Endothelial cell (in vitro differentiated cells): ENCODE measurements around the gene PLCZ1. TPM values are rescaled to one million over a fixed set of nuclear protein-coding genes. Genes with fewer than 3 reads are reported as not detected.

ENCODE experiments used
- DNase-seq: peaks from one replicate; pipeline ENCODE4 v3.0.0; 2021; ENCODE audit warnings: low spot score
- H3K27ac Mint-ChIP-seq: one replicate; pipeline ENCODE4 v1.8.0; 2021; ENCODE audit warnings: mixed read lengths, inconsistent platforms; ENCODE audit not compliant: unreplicated experiment
- H3K27me3 Mint-ChIP-seq: one replicate; pipeline ENCODE4 v1.8.0; 2021; ENCODE audit warnings: mild to moderate bottlenecking, moderate library complexity, mixed read lengths, inconsistent platforms; ENCODE audit not compliant: unreplicated experiment
- H3K36me3 Mint-ChIP-seq: one replicate; pipeline ENCODE4 v1.8.0; 2021; ENCODE audit warnings: mild to moderate bottlenecking, low read depth, mixed read lengths, inconsistent platforms; ENCODE audit not compliant: unreplicated experiment
- H3K4me1 Mint-ChIP-seq: one replicate; pipeline ENCODE4 v1.8.0; 2021; ENCODE audit warnings: mild to moderate bottlenecking, mixed read lengths, inconsistent platforms; ENCODE audit not compliant: unreplicated experiment
- H3K4me3 Mint-ChIP-seq: one replicate; pipeline ENCODE4 v1.8.0; 2021; ENCODE audit warnings: mild to moderate bottlenecking, mixed read lengths, inconsistent platforms; ENCODE audit not compliant: unreplicated experiment
- H3K9me3 Mint-ChIP-seq: one replicate; pipeline ENCODE4 v1.8.0; 2021; ENCODE audit warnings: mixed read lengths, inconsistent platforms; ENCODE audit not compliant: unreplicated experiment
- total RNA-seq: library from RNA; stranded (reverse); fragmentation: NEBNext Ultra II Directional; extraction: Animal tissue kit (Norgen Biotek cat#: 25700); gene quantifications from one replicate; pipeline ENCODE4 v1.2.1, GENCODE V29; 2021; ENCODE audit not compliant: unreplicated experiment
- TF ChIP-seq, protein P1 (sequence below): fragments of 200-600 bp; sonication (generic); IDR thresholded peaks from one replicate; pipeline ENCODE4 v1.5.0; 2021; ENCODE audit warnings: antibody characterized with exemption; ENCODE audit not compliant: unreplicated experiment

PLCZ1 gene
- total RNA-seq, 1 donor from 2014 or later, result not detected

DNA sequence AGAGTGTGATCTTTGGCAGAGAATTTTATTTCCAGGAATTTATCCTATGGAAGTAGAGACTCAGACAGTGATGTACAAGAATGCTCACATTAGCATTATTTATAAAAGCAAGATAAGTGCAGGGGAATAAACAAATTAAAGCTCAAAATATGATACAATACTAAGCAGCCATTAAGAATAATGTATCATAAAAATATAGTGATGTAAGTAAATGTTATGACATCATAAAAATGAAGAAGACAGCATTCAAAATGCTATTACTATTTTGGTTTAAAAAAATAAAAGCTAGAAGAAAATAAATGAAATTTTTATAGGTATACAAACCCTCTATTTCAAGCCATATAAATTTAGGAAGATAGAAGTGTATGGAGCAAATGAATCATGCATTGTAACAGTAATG is 17.1 kb downstream of the PLCZ1 start:
- H3K4me3 Mint-ChIP-seq, result no peak overlapping the region
- H3K36me3 Mint-ChIP-seq, result no peaks in the 10 kb centered on the region
- H3K4me1 Mint-ChIP-seq, result no peaks in the 10 kb centered on the region
- no peak for DNase-seq
- peaks cover 1% of the 10 kb centered on the region for H3K27me3 Mint-ChIP-seq
- TF ChIP-seq, protein P1, sequence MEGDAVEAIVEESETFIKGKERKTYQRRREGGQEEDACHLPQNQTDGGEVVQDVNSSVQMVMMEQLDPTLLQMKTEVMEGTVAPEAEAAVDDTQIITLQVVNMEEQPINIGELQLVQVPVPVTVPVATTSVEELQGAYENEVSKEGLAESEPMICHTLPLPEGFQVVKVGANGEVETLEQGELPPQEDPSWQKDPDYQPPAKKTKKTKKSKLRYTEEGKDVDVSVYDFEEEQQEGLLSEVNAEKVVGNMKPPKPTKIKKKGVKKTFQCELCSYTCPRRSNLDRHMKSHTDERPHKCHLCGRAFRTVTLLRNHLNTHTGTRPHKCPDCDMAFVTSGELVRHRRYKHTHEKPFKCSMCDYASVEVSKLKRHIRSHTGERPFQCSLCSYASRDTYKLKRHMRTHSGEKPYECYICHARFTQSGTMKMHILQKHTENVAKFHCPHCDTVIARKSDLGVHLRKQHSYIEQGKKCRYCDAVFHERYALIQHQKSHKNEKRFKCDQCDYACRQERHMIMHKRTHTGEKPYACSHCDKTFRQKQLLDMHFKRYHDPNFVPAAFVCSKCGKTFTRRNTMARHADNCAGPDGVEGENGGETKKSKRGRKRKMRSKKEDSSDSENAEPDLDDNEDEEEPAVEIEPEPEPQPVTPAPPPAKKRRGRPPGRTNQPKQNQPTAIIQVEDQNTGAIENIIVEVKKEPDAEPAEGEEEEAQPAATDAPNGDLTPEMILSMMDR, result no peak
- no peaks in the 10 kb centered on the region for H3K9me3 Mint-ChIP-seq
- H3K27ac Mint-ChIP-seq, result no peak overlapping the region

DNA sequence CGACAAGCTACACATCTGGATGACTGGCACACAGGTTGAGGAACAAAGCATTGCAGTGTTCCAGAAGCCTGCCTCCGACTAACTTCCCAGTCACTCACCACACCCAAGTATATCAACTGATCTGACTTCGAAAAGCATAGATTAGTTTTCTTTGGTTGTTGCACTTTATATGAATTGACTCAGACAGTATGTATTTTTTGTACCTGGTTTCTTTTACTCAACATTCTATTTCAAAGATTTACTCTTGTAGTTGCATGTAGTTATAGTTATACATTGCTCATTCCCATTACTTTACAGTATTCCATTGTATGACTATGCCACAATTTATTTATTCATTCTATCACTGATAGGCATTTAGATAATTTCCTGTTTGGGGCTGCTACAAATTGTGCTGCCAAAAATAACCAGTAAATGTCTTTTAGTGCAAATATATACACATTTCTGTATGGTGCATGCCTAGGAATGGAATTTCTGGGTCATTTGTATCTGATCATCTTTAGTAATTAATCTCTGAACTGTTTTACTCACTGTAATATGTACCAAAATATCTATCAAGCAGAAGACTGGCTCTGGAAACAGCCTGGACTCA is 17.8 kb downstream of the PLCZ1 start:
- no peak overlapping the region for H3K4me3 Mint-ChIP-seq
- no peaks in the 10 kb centered on the region for H3K9me3 Mint-ChIP-seq
- DNase-seq, result no peak
- TF ChIP-seq, protein P1, result no peak
- H3K27me3 Mint-ChIP-seq, result peaks cover 1% of the 10 kb centered on the region
- H3K4me1 Mint-ChIP-seq, result no peaks in the 10 kb centered on the region
- H3K27ac Mint-ChIP-seq, result no peak overlapping the region
- no peaks in the 10 kb centered on the region for H3K36me3 Mint-ChIP-seq

DNA sequence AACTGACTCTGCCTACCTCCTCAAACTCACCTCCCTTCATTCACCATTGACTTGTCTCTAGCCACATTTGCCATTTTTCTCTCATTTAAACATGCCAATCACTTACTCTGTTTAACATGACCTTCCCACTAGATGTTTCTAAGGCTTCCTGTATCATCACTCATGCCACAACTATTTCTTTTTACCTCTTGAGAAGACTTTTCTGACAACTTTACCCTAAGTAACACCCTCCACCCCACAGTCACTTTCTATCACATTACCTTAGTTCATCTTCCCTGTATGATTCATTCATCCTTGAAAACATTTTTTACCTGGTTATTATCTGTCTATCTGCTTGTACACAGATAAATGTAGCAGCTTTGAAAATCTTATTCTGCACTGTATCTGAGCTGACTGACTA is 19.4 kb downstream of the PLCZ1 start:
- TF ChIP-seq, protein P1, result no peak
- Mint-ChIP-seq H3K27me3 (peaks cover 1% of the 10 kb centered on the region), H3K4me1 (no peaks in the 10 kb centered on the region), H3K27ac (no peak overlapping the region), H3K4me3 (no peak overlapping the region), H3K9me3 (no peaks in the 10 kb centered on the region), H3K36me3 (no peaks in the 10 kb centered on the region)
- no peak for DNase-seq

DNA sequence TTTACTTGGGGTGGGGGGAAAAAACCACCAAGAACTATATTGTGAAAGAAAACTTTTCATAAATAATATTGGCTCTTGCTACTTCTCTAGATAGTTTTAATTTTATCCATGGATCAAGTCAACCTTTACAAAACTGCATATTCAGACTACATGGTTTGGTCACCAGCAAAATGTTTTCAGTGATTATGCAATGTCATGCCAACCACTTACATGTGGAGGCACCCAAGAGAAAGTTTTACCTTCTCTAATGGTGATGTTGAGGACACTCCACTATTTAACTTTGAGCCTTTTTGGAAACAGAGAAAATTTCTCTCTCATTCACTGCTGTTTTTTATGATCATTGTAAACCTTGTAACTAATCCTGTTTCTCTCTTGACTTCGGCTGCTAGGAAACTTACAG is 21.6 kb downstream of the PLCZ1 start:
- Mint-ChIP-seq H3K27ac (no peak overlapping the region), H3K27me3 (no peaks in the 10 kb centered on the region), H3K36me3 (no peaks in the 10 kb centered on the region), H3K9me3 (no peaks in the 10 kb centered on the region), H3K4me1 (no peaks in the 10 kb centered on the region), H3K4me3 (no peak overlapping the region)
- TF ChIP-seq, protein P1, result no peak
- DNase-seq, result no peak

DNA sequence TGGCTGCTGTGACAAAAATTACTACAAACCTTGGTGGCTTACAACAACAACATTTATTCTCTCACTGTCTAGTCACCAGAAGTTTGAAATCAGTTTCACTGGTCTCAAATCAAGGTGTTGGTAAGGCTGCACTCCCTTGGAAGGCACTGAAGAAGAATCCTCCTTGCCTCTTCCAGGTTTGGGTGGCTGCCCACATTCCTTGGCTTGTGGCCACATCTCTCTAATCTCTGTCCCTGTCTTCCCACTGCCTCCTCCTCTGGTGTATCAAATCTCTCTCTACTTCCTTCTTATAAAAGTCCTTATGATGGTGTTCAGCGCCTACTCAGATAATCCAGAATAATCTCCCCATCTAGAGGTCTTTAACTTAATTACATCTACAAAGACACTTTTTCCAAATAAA is 31.0 kb downstream of the PLCZ1 start:
- peaks cover 3% of the 10 kb centered on the region for H3K36me3 Mint-ChIP-seq
- no peaks in the 10 kb centered on the region for H3K27me3 Mint-ChIP-seq
- H3K4me1 Mint-ChIP-seq, result peaks cover 4% of the 10 kb centered on the region
- no peak overlapping the region for H3K4me3 Mint-ChIP-seq
- no peaks in the 10 kb centered on the region for H3K9me3 Mint-ChIP-seq
- H3K27ac Mint-ChIP-seq, result no peak overlapping the region
- no peak for DNase-seq
- TF ChIP-seq, protein P1, result no peak
